CD4-positive, alpha-beta T cell treated with Interleukin-6 at 100 ng/mL for 8 hours (primary cell): ENCODE measurements around the gene SERPINB12.

Experiments
- DNase-seq: peaks from one replicate; pipeline ENCODE4 v3.0.0-alpha.2; 2020; ENCODE audit warnings: mixed read lengths, low spot score

The SERPINB12 gene

DNA sequence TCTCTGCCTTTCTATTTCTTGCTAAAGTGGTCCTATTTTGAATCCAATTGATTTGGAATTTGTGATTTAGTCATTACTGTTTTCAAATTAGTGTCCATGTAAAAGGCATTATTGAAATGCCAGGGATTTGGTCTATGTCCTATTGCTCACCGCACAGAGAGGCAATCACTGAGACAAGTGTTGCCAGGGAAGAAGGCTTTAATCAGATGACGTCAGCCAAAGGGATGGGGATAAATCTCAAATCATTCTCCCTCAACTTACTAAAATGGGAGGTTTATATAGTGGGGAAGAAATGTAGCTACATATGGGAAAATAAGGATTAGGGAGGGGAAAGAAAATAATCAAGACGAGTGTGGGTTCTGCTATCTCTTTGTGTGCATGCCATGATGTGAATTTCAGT, 9.6 kb downstream of the SERPINB12 start:
- DNase-seq: no peak

DNA sequence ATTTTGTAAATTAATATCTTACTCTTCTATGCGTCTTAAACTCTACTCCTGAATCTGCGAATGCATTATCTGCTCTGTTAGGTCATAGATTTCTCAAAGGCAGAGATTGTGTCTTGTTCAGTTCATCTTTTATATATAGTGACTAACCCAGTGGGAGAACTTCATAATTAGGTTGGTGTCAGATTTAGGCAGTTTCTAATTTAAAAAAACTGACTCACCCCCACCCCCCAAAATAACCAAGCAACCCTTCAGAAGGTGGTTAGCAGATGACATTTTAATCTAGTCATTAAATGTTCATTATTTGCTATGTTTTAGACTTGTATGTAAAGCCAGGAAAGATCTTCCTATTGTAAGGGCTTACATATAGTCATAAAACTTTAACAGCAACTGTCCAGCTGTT, 10.4 kb downstream of the SERPINB12 start:
- no peak for DNase-seq

DNA sequence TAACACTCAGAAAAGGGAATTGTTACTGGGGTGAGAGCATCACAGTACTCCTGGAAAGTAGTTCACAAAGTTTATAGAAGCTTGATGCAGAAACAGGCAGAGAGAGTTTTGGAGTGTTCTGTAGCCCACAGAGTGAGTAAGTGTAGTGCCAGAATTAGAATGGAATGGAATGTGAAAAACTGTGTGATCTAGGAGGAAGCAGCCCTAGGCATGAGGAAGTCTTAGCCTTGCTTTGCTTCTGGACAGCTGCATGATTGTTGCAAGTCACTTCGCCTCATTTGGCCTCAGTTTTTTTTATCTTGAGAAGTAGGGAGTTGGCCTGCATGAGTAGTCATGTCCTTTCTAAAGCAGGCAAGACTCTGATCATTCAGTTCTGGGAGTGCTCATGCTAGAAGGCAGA, 10.9 kb downstream of the SERPINB12 start:
- DNase-seq: no peak

- no peak for DNase-seq
These were observed 17.7 kb downstream of the SERPINB12 start for GRCh38 chr18:63559567-63560491.

DNA sequence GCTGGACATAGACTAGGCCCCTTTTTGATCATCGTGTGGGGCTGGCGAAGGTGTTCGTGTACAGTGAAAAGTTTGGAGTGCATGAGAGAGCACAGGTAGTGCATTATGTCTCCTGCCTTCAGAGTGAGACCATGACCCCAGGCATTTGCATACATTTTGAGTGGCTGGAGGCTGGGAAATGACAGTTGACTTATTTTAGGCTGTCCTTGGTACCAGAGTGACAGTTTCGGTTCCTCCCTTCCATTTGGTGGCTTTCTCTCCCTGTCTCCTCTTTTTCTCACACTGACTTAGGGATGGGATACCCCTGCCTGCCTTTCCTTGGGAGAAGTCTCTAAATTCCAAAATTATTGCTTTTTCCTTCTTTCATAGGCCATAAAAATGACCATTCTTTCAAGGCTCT, 20.1 kb downstream of the SERPINB12 start:
- DNase-seq: no peak

GRCh38 chr18:63564021-63564420, 21.9 kb downstream of the SERPINB12 start:
- DNase-seq: no peak

GRCh38 chr18:63564561-63564960, 22.4 kb downstream of the SERPINB12 start:
- DNase-seq: no peak

GRCh38 chr18:63567276-63567675, 25.1 kb downstream of the SERPINB12 start:
- DNase-seq: no peak

DNA sequence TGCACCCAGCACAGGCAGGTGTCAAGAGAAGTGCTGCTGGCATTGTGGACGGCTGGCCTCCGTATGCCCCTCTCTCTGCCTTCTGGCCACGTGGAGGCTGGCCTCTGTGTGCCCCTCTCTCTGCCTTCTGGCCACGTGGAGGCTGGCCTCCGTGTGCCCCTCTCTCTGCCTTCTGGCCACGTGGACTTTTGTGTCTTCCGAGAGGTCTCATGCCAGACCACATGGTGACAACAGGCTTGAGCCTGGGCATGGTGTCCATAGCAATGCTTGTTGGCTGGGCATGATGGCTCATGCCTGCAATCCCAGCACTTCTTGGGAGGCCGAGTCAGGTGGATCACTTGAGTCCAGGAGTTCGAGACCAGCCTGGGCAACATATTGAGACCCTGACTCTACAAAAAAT, 25.7 kb downstream of the SERPINB12 start:
- no peak for DNase-seq

DNA sequence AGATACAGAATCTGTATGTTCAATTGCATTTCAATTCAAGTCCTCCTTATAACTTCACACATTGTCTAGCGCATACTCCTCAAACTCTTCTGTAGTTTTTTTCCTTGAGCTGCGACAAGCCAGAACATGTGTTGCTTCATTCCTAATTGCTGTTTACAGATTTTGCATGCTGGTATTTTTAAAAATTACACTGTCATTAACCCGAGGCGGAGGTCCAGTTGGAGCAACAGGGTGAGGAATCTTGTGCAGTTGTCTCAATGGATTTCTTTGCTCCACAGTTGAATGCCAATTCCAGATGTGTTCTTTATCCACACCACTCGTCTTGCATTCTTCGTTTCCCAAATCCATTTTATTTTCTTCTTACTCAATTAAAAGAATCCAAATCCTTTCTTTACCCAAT, 28.6 kb downstream of the SERPINB12 start:
- no peak for DNase-seq

DNA sequence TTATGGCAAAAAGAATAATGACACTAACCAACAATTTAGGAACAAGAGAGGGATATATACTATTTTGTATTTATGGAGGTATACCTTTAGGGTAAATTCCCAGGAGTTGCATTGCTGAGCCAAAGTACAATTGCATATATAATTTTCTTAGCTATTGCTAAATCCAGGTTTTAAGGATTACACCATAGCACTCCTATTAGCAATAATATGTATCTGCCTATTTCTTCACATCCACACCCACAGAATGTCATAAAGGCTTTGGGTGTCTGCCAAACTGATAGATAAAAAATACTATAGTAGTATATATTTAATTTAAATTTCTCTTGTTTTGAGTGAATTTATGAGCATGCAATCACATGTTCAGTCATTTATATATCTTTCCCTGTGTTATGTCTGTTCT, 33.5 kb downstream of the SERPINB12 start:
- DNase-seq: no peak

DNA sequence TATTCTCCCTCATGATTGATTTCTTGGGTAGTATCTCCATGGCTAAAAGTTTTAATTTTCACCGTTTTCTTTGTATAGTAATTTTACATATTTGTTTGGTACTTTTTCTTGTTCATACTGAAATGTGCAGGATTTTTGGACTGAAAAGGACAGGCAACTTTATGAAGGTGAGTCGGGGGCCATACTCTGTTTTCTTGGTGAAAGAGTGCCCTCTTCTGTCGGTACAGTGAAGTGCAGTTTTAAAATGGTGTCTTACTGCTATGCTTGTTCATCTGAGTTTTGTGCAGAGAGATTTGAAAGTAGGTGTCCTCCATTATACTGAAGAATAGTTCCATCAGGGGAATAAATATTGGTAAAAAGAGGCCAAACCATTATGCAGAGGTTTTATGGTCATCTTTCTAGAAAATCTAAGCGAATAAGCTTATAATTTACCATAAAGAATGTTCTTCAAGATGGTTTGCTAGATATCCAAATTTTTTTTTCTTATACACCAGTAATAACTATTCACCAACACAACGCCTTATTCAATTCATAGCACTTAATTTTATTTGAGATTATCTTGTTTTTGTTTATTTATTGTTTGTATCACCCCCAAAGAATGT, 36.3 kb downstream of the SERPINB12 start:
- DNase-seq: no peak

GRCh38 chr18:63579616-63580015, 37.4 kb downstream of the SERPINB12 start:
- no peak for DNase-seq

GRCh38 chr18:63585988-63586387, 43.8 kb downstream of the SERPINB12 start:
- no peak for DNase-seq

DNA sequence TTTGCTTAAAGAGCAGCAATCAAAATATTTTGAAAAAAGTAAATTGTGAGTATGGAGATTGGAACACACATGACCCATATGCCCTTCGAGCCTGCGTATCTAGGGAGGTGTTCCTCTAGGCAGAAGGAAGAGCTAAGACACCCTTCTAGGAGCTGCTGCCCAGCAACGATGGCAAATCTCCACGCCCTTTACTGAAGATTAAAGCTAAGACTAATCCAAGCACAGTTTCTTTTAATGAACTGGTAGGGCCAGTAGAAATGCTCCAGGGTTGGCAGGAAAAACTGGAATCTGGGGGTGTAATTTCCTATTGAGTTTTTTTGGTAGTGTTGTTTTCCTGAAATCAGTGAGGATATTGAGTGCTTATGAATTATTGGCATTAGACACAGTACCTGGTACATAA, 44.3 kb downstream of the SERPINB12 start:
- no peak for DNase-seq

- no peak for DNase-seq
These were observed 44.8 kb downstream of the SERPINB12 start, which contains the start of gene SERPINB13 for GRCh38 chr18:63586966-63587365. Gene SERPINB13 (plus strand): TSS chr18:63587343. CDS start chr18:63588668, 1,325 bp downstream.

DNA sequence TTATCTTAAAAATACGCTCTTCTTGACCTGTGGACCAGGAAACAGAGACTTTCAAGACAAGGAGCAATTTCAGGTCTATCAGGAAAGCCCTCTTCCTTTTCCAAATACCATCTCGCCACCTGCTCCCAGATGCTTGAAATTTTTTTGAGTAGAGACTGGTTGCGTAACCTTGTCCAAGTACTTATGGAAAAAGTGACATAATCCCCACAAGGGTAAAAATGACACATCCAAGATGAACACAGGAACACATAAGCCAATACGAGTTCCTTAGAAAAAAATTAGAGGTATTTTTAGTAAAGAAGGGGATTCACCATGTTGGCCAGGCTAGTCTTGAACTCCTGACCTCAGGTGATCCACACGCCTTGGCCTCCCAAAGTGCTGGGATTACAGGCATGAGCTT, 46.7 kb downstream of the SERPINB12 start:
- no peak for DNase-seq

DNA sequence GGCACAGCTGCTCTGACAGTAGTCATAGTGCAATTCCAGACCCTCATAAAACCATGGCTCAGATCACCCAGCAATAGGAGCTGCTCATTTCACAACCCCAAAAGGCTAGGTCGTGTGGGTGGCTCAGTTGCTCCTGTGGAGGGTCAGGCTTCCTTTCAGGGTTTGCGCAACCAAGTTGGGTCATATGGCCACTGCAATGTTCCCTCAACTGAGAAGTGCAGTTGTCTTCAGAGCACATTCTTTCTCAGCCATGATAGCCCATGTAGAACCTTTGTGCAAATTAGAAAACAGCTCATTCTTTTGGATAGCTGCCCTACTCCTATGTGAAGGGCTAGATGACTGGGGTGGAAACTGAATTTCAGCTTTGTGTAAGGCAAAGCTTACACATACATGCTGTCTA, 48.2 kb downstream of the SERPINB12 start:
- DNase-seq: no peak

DNA sequence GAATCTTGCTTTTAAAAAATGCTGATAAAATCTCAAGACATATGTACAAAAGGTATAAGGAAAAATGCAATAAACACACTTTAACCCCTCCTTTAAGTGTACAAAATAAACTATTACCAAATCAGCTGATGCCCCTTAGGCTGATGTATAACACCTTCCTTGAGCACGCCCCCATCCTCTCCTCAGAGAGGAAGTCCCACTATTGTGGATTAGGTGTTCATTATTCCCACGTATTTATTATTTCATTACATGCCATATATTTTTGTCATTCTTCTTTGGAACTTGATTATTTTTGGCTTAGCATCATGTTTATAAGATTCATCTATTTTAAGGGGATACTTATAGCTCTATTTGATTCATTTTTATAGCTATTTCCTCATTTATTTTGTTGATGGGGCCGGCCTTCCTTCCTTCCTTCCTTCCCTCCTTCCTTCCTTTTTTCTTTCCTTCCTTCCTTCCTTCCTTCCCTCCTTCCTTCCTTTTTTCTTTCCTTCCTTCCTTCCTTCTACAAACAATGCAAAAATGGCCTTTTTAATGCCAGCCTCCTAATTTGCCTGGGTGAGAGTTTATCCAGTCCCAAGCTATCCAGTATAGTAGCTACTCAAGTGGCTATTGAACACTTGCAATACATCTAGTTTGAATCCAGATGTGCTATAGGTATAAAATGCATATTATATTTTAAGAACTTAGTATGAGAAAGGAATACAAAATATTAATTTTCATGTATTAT, 49.0 kb downstream of the SERPINB12 start:
- DNase-seq: no peak

DNA sequence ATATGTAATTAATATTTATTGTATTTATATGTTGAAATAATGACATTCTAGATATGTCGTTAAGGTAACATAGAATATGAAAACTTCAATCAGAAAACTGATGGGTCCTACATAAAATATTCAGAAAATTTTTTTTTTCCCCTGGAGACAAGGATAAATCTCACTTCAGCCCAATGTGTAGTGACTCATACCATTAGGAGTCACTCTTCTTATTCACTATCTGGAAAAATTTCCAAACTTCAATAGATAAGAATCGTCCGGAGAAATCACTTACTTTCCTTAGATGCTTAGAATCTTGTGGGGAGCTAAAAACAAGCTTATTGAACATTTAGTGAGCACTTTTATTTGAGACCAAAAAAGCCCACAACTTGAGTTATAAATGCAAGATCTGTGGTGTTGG, 49.6 kb downstream of the SERPINB12 start:
- DNase-seq: no peak

- DNase-seq: no peak
These were observed 50.3 kb downstream of the SERPINB12 start for GRCh38 chr18:63592471-63592870.

GRCh38 chr18:63596964-63597363, 54.8 kb downstream of the SERPINB12 start:
- no peak for DNase-seq

GRCh38 chr18:63603355-63603754, 61.2 kb downstream of the SERPINB12 start:
- no peak for DNase-seq
